Smooth muscle cell of bladder (primary cell): Measurements from ENCODE around the gene SLC5A11. TPM values are rescaled to one million over a fixed set of nuclear protein-coding genes. Genes with fewer than 3 reads are reported as not detected.

ENCODE experiments used
- total RNA-seq: library from RNA; depleted of rRNA; stranded (reverse); fragments of >200 nt; gene quantifications from 2 replicates; pipeline ENCODE4 v1.2.3, GENCODE V29; 2014

Gene SLC5A11
- under 0.01 TPM in 1 of 2 replicates, not detected in the other for total RNA-seq

GRCh38 chr16:24845726-24846547 lies at the start of gene SLC5A11:
SLC5A11 (plus strand) TSS chr16:24845963; CDS start chr16:24858644, 12,681 bp downstream.

Other genes starting within 250 kb of the SLC5A11 start
- gene TNRC6A, start 116.3 kb upstream of the SLC5A11 start, total RNA-seq, result 26.9 and 35.8 TPM in 2 replicates
- 19.1 and 20.7 TPM in 2 replicates for gene ARHGAP17, start 169.4 kb downstream of the SLC5A11 start, total RNA-seq